ENCODE data around the gene LRRC63. TPM values are rescaled to one million over a fixed set of nuclear protein-coding genes. Genes with fewer than 3 reads are reported as not detected.
A peak's percentile ranks its signal among the peaks of the same experiment; 100 is the strongest.

LRRC63 gene
- total RNA-seq, 1 experiment from 2014 or later: 0.82 TPM

DNA sequence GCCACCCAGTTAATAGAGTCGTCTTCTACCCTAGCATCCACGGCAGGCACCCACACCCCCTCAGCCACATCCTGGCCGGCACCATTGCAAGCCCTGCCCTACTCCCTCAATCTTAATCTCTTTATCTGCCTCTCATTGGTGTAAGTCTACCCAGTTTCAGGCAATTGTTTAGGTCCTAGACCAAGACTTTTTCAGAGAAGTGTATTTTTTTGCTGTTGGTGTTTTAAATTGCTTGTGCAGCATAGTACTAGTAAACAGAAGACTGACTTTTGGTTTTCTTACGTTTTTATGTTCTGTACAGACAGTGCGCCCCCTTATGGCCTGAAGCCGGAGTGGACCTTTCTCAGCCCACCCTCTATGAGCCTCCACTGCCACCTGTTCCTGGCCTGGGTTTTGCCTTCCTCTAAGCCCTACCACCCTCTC, 27.4 kb upstream of the LRRC63 start:
- DNase-seq (ENCODE audit: low spot score): peak; percentile 80
- no TSS peak for BruUV-seq (replicated peaks)
- ChIA-PET CTCF (no interaction called here), POLR2A (ENCODE audit: low non-redundant PET) (no interaction called here)
- TF ChIP-seq, protein P1, sequence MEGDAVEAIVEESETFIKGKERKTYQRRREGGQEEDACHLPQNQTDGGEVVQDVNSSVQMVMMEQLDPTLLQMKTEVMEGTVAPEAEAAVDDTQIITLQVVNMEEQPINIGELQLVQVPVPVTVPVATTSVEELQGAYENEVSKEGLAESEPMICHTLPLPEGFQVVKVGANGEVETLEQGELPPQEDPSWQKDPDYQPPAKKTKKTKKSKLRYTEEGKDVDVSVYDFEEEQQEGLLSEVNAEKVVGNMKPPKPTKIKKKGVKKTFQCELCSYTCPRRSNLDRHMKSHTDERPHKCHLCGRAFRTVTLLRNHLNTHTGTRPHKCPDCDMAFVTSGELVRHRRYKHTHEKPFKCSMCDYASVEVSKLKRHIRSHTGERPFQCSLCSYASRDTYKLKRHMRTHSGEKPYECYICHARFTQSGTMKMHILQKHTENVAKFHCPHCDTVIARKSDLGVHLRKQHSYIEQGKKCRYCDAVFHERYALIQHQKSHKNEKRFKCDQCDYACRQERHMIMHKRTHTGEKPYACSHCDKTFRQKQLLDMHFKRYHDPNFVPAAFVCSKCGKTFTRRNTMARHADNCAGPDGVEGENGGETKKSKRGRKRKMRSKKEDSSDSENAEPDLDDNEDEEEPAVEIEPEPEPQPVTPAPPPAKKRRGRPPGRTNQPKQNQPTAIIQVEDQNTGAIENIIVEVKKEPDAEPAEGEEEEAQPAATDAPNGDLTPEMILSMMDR (conservative IDR thresholded peaks at IDR 0.05; ENCODE audit: low read depth, low read length): peak; percentile 92
- TF ChIP-seq EZH2 (IDR thresholded peaks at IDR 0.05; ENCODE audit: borderline replicate concordance, low read depth, low read length, poor library complexity, severe bottlenecking): no peak
- Histone ChIP-seq H3K4me1 (ENCODE audit: insufficient read depth, low read length, poor library complexity, severe bottlenecking) (peaks cover 25% of the 10 kb centered on the region), H3K27ac (ENCODE audit: low read depth, low read length, poor library complexity, severe bottlenecking) (no peak overlapping the region), H3K36me3 (ENCODE audit: insufficient read depth, low read length, poor library complexity, severe bottlenecking) (no peaks in the 10 kb centered on the region), H3K4me3 (ENCODE audit: low read depth, low read length, poor library complexity, severe bottlenecking) (no peak overlapping the region), H3K9me3 (ENCODE audit: low read depth, low read length, poor library complexity, severe bottlenecking) (no peaks in the 10 kb centered on the region), H3K27me3 (replicated peaks; ENCODE audit: insufficient read depth, low read depth, low read length, poor library complexity) (no peaks in the 10 kb centered on the region)
- intact Hi-C loops (cut with micrococcal nuclease; ENCODE audit: unreplicated experiment): no loop called here

DNA sequence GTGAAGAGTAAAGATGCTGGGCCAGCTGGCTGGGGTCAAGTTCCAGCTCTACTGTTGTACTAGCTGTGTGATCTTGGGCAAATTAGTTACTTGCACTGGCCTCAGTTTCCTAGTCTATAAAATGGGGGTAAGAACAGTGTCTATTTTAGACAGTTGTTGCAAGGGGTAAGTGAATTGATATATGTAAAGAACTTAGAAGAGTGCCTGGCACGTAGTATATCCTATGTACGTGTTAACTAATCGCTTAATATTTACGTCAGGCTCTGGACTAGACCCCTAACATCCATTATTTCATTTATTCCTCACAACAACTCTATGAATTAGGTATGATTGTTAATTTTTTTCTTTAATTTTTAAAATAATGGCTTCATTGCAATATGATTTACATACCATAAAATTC, 26.1 kb upstream of the LRRC63 start:
- DNase-seq (ENCODE audit: low spot score): no peak
- Histone ChIP-seq H3K27ac (ENCODE audit: low read depth, low read length, poor library complexity, severe bottlenecking) (no peak overlapping the region), H3K4me3 (ENCODE audit: low read depth, low read length, poor library complexity, severe bottlenecking) (no peak overlapping the region), H3K9me3 (ENCODE audit: low read depth, low read length, poor library complexity, severe bottlenecking) (no peaks in the 10 kb centered on the region), H3K27me3 (replicated peaks; ENCODE audit: insufficient read depth, low read depth, low read length, poor library complexity) (no peaks in the 10 kb centered on the region), H3K36me3 (ENCODE audit: insufficient read depth, low read length, poor library complexity, severe bottlenecking) (no peaks in the 10 kb centered on the region), H3K4me1 (ENCODE audit: insufficient read depth, low read length, poor library complexity, severe bottlenecking) (peaks cover 16% of the 10 kb centered on the region)
- no peak for TF ChIP-seq EZH2 (IDR thresholded peaks at IDR 0.05; ENCODE audit: borderline replicate concordance, low read depth, low read length, poor library complexity, severe bottlenecking)
- TF ChIP-seq, protein P1 (conservative IDR thresholded peaks at IDR 0.05; ENCODE audit: low read depth, low read length): no peak
- ChIA-PET POLR2A (ENCODE audit: low non-redundant PET) (no interaction called here), CTCF (no interaction called here)
- intact Hi-C loops (cut with micrococcal nuclease; ENCODE audit: unreplicated experiment): loop anchor here (1.0 kb wide), 1 partner anchor 36 kb away; no protein-coding TSS in a partner anchor
- BruUV-seq (replicated peaks): no TSS peak

DNA sequence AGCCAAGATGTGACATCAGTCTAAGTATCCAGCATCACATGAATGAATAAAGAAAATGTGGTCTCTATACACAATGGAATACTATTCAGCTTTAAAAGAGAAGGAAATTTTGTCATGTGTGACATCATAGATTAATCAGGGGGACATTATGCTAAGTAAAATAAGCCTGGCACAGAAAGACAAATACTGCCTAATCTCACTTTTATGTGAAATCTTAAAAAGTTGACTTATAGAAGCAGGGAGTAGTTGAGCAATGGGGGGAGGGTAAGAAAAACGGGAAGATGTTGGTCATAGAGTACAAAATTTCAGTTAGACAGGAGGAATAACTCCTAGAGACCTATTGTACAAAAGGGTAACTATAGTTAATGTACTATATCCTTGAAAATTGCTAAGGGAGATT, 19.3 kb upstream of the LRRC63 start:
- BruUV-seq (replicated peaks): no TSS peak
- Histone ChIP-seq H3K9me3 (ENCODE audit: low read depth, low read length, poor library complexity, severe bottlenecking) (no peaks in the 10 kb centered on the region), H3K4me3 (ENCODE audit: low read depth, low read length, poor library complexity, severe bottlenecking) (no peak overlapping the region), H3K4me1 (ENCODE audit: insufficient read depth, low read length, poor library complexity, severe bottlenecking) (no peaks in the 10 kb centered on the region), H3K27ac (ENCODE audit: low read depth, low read length, poor library complexity, severe bottlenecking) (no peak overlapping the region), H3K36me3 (ENCODE audit: insufficient read depth, low read length, poor library complexity, severe bottlenecking) (no peaks in the 10 kb centered on the region), H3K27me3 (replicated peaks; ENCODE audit: insufficient read depth, low read depth, low read length, poor library complexity) (no peaks in the 10 kb centered on the region)
- TF ChIP-seq, protein P1 (conservative IDR thresholded peaks at IDR 0.05; ENCODE audit: low read depth, low read length): no peak
- no peak for TF ChIP-seq EZH2 (IDR thresholded peaks at IDR 0.05; ENCODE audit: borderline replicate concordance, low read depth, low read length, poor library complexity, severe bottlenecking)
- intact Hi-C loops (cut with micrococcal nuclease; ENCODE audit: unreplicated experiment): no loop called here
- CTCF ChIA-PET: no interaction called here
- POLR2A ChIA-PET (ENCODE audit: low non-redundant PET): no interaction called here
- DNase-seq (ENCODE audit: low spot score): no peak

Data from A673 (cell line).